H1 (cell line): ENCODE measurements around the gene UBE2K. TPM values are rescaled to one million over a fixed set of nuclear protein-coding genes. Genes with fewer than 3 reads are reported as not detected.

Experiments used
- ASH2L ChIP-seq: fragments of 200-600, 300-600 bp; sonication (generic); IDR thresholded peaks from one replicate; pipeline ENCODE4 v1.7.1; 2017; ENCODE audit warnings: low read length
- CHD7 ChIP-seq: fragments of 300-600 bp; sonication (generic); IDR thresholded peaks from 2 replicates; pipeline ENCODE4 v1.7.1; 2012; ENCODE audit warnings: low read length, moderate library complexity, mild to moderate bottlenecking, inconsistent platforms; ENCODE audit not compliant: insufficient replicate concordance
- MAX ChIP-seq: IDR thresholded peaks from 2 replicates; pipeline ENCODE4 v1.6.1; 2012; ENCODE audit warnings: inconsistent platforms
- POLR2A ChIP-seq, 2 experiments: IDR thresholded peaks; 1 replicate in 1 of 2; 2 replicates in 1 of 2; pipeline ENCODE4 v1.6.1; 2011; ENCODE audit warnings: low read depth in 2 of 2, low read length in 2 of 2, mild to moderate bottlenecking in 2 of 2; ENCODE audit errors: control extremely low read depth in 1 of 2
- POU5F1 ChIP-seq: IDR thresholded peaks from 2 replicates; pipeline ENCODE4 v1.6.1; 2011; ENCODE audit warnings: low read depth, mild to moderate bottlenecking, low read length, moderate library complexity
- RBBP5 ChIP-seq: IDR thresholded peaks from 2 replicates; pipeline ENCODE4 v1.7.1; 2012; ENCODE audit warnings: low read depth, mild to moderate bottlenecking, inconsistent platforms, low read length, moderate library complexity, borderline replicate concordance
- SAP30 ChIP-seq: fragments of 300-600 bp; sonication (generic); IDR thresholded peaks from 2 replicates; pipeline ENCODE4 v1.7.1; 2012; ENCODE audit warnings: low read length, moderate library complexity, mild to moderate bottlenecking, inconsistent platforms; ENCODE audit not compliant: insufficient read depth, insufficient replicate concordance
- TAF7 ChIP-seq: optimal IDR thresholded peaks from 2 replicates; pipeline ENCODE3; 2011; ENCODE audit warnings: low read depth, mild to moderate bottlenecking, inconsistent platforms, low read length, moderate library complexity, borderline replicate concordance
- polyA plus RNA-seq, 7 experiments: library from polyadenylated mRNA; depleted of rRNA in 3 of 7; stranded (reverse) in 5 of 7; unstranded in 2 of 7; fragments of >200 nt in 5 of 7; fragments of 200-250 nt in 2 of 7; gene quantifications; 1 replicate in 5 of 7; 2 replicates in 1 of 7; 4 replicates in 1 of 7; pipeline versions ENCODE4 v1.2.1 to v1.2.3, GENCODE V29; 2011 to 2013; ENCODE audit warnings: missing spikeins in 2 of 7, mixed read lengths in 2 of 7
- total RNA-seq: library from RNA; stranded (reverse); fragmentation: NEBNext Ultra II Directional; extraction: Animal tissue kit (Norgen Biotek cat#: 25700); gene quantifications from 2 replicates; pipeline ENCODE4 v1.2.1, GENCODE V29; 2021

UBE2K gene
- total and polyA plus RNA-seq, 2 of the 8 experiments (the other 6 are each of a cell fraction or from before 2014, with no cell fraction given): 53.6 to 174 TPM

DNA sequence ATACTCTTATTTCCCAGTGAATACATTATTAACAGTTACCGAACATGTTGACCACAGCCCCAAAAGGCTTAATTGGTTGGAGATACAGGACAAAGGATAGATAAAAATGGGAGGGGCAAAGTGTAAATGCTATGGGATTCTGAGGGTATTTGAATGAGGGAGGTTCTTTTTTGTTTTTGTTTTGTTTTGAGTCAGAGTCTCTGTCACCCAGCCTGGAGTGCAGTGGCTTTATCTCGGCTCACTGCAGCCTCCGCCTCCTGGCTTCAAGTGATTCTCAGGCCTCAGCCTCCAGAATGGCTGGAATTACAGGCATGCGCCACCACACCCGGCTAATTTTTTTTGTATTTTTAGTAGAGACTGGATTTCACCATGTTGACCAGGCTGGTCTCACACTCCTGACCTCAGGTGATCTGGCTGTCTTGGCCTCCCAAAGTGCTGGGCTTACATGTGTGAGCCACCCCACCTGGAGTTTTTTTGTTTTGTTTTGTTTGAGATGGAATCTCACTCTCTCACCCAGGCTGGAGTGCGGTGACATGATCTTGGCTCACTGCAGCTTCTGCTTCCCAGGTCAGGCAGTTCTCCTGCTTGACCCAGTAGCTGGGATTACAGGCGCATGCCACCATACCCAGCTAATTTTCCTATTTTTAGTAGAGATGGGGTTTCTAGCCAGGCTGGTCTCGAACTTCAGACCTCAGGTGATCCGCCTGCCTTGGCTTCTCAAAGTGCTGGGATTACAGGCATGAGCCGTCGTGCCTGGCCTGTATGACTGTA, 9.0 kb downstream of the UBE2K start (continued):
- TF ChIP-seq TAF7 (no peak), POLR2A (IDR thresholded peaks at IDR 0.05; ENCODE audit: control extremely low read depth in 1 of 2, low read depth in 2 of 2, low read length in 2 of 2) (no peak), POU5F1 (no peak), ASH2L (no peak), CHD7 (no peak), MAX (no peak), RBBP5 (no peak), SAP30 (no peak)
